T-helper 17 cell (primary cell): ENCODE measurements around the gene CNPY3. TPM values are rescaled to one million over a fixed set of nuclear protein-coding genes. Genes with fewer than 3 reads are reported as not detected.
A peak's percentile ranks its signal among the peaks of the same experiment; 100 is the strongest.
"Not testable (repeated sequence)": the region's sequence is repeated elsewhere in the genome, so short reads cannot be mapped to it uniquely, and the experiment has no call there.

ENCODE experiments used
- ATAC-seq: fragments of 150-1000 bp; cut with Tn5 transposase; 2 replicates; pipeline ENCODE4 v1.10.0; 2021; ENCODE audit warnings: mild to moderate bottlenecking, moderate library complexity
- DNase-seq, 3 donors: peaks; one replicate each; pipeline versions ENCODE4 v3.0.0 to v3.0.0-alpha.2; 2020 to 2021
- H3K9me3 ChIP-seq: one replicate; pipeline ENCODE4 v1.7.0; 2013; ENCODE audit warnings: low read length, mild to moderate bottlenecking; ENCODE audit not compliant: control insufficient read depth, poor library complexity, severe bottlenecking
- H3K27ac Mint-ChIP-seq: one replicate; pipeline ENCODE4 v1.8.0; 2022; ENCODE audit warnings: mild to moderate bottlenecking, moderate library complexity, mixed read lengths
- H3K27me3 Mint-ChIP-seq: one replicate; pipeline ENCODE4 v1.8.0; 2022; ENCODE audit warnings: mixed read lengths
- H3K36me3 Mint-ChIP-seq: one replicate; pipeline ENCODE4 v1.8.0; 2022; ENCODE audit warnings: low read depth, mixed read lengths
- H3K4me1 Mint-ChIP-seq: one replicate; pipeline ENCODE4 v1.8.0; 2022; ENCODE audit warnings: mild to moderate bottlenecking, mixed read lengths
- H3K4me3 Mint-ChIP-seq: one replicate; pipeline ENCODE4 v1.8.0; 2022; ENCODE audit warnings: mild to moderate bottlenecking, moderate library complexity, mixed read lengths
- total RNA-seq, 4 donors: library from RNA in 2 of 4; stranded (reverse) in 2 of 4; gene quantifications; one replicate each; pipeline ENCODE4 v1.2.3 and lab custom pipeline; 2022 to 2026

The CNPY3 gene
- total RNA-seq, 2 donors from 2014 or later = 45.7 to 51.9 TPM

- peak; percentile 97 for ATAC-seq
- Mint-ChIP-seq H3K36me3 (no peaks in the 10 kb centered on the region), H3K4me1 (peaks cover 7% of the 10 kb centered on the region), H3K27ac (no peak overlapping the region), H3K4me3 (no peak overlapping the region), H3K27me3 (no peaks in the 10 kb centered on the region)
- no peaks in the 10 kb centered on the region for H3K9me3 ChIP-seq
- DNase-seq = peak; percentile 30 to 52 (median 37)
Observed at GRCh38 chr6:42901538-42901957, 27.7 kb upstream of the CNPY3 start.

- not testable (repeated sequence) for H3K27ac Mint-ChIP-seq, H3K9me3 ChIP-seq, H3K36me3 Mint-ChIP-seq, H3K4me3 Mint-ChIP-seq, H3K4me1 Mint-ChIP-seq, DNase-seq, ATAC-seq, H3K27me3 Mint-ChIP-seq
Observed at GRCh38 chr6:42902429-42903263, 26.6 kb upstream of the CNPY3 start.

GRCh38 chr6:42904467-42904866 lies 24.8 kb upstream of the CNPY3 start:
- no peaks in the 10 kb centered on the region for H3K27me3 Mint-ChIP-seq
- H3K27ac Mint-ChIP-seq = no peak overlapping the region
- ATAC-seq (no peak), DNase-seq (no peak)
- H3K36me3 Mint-ChIP-seq = no peaks in the 10 kb centered on the region
- H3K4me1 Mint-ChIP-seq = peaks cover 7% of the 10 kb centered on the region
- no peak overlapping the region for H3K4me3 Mint-ChIP-seq
- H3K9me3 ChIP-seq = no peaks in the 10 kb centered on the region

- no peak for DNase-seq
- Mint-ChIP-seq H3K36me3 (no peaks in the 10 kb centered on the region), H3K27ac (no peak overlapping the region), H3K27me3 (peaks cover 6% of the 10 kb centered on the region), H3K4me3 (no peak overlapping the region), H3K4me1 (peaks cover 4% of the 10 kb centered on the region)
- no peaks in the 10 kb centered on the region for H3K9me3 ChIP-seq
- ATAC-seq = no peak
Observed at GRCh38 chr6:42907336-42907735, 21.9 kb upstream of the CNPY3 start.

- H3K4me1 Mint-ChIP-seq = peaks cover 4% of the 10 kb centered on the region
- peaks cover 18% of the 10 kb centered on the region for H3K27me3 Mint-ChIP-seq
- DNase-seq = no peak
- H3K27ac Mint-ChIP-seq = no peak overlapping the region
- no peak for ATAC-seq
- H3K9me3 ChIP-seq = no peaks in the 10 kb centered on the region
- H3K4me3 Mint-ChIP-seq = no peak overlapping the region
- H3K36me3 Mint-ChIP-seq = no peaks in the 10 kb centered on the region
Observed at GRCh38 chr6:42909835-42910234, 19.4 kb upstream of the CNPY3 start.

GRCh38 chr6:42911171-42912021 lies 17.9 kb upstream of the CNPY3 start:
- DNase-seq (no peak), ATAC-seq (no peak)
- peaks cover 25% of the 10 kb centered on the region for H3K27me3 Mint-ChIP-seq
- H3K4me3 Mint-ChIP-seq = no peak overlapping the region
- peaks cover 4% of the 10 kb centered on the region for H3K4me1 Mint-ChIP-seq
- H3K9me3 ChIP-seq = no peaks in the 10 kb centered on the region
- H3K27ac Mint-ChIP-seq = no peak overlapping the region
- no peaks in the 10 kb centered on the region for H3K36me3 Mint-ChIP-seq

GRCh38 chr6:42914546-42914945 lies 14.7 kb upstream of the CNPY3 start:
- no peak overlapping the region for H3K27ac Mint-ChIP-seq
- DNase-seq (no peak), ATAC-seq (no peak)
- no peaks in the 10 kb centered on the region for H3K36me3 Mint-ChIP-seq
- peaks cover 4% of the 10 kb centered on the region for H3K4me1 Mint-ChIP-seq
- no peak overlapping the region for H3K4me3 Mint-ChIP-seq
- no peaks in the 10 kb centered on the region for H3K9me3 ChIP-seq
- H3K27me3 Mint-ChIP-seq = peaks cover 26% of the 10 kb centered on the region

- ATAC-seq (no peak), DNase-seq (no peak)
- H3K36me3 Mint-ChIP-seq = no peaks in the 10 kb centered on the region
- peaks cover 26% of the 10 kb centered on the region for H3K27me3 Mint-ChIP-seq
- peaks cover 4% of the 10 kb centered on the region for H3K4me1 Mint-ChIP-seq
- H3K27ac Mint-ChIP-seq = no peak within 1 kb of the TSS
- no peaks in the 10 kb centered on the region for H3K9me3 ChIP-seq
- no peak within 1 kb of the TSS for H3K4me3 Mint-ChIP-seq
Observed at GRCh38 chr6:42915732-42916131, 13.5 kb upstream of the CNPY3 start, which contains the start of gene PTCRA. Gene PTCRA (plus strand): TSS chr6:42916053. CDS start chr6:42916070, 17 bp downstream.

GRCh38 chr6:42916288-42916687 lies 13.0 kb upstream of the CNPY3 start:
- Mint-ChIP-seq H3K4me1 (peaks cover 1% of the 10 kb centered on the region), H3K27ac (no peak overlapping the region), H3K27me3 (peaks cover 22% of the 10 kb centered on the region), H3K4me3 (no peak overlapping the region), H3K36me3 (no peaks in the 10 kb centered on the region)
- DNase-seq (no peak), ATAC-seq (no peak)
- H3K9me3 ChIP-seq = no peaks in the 10 kb centered on the region

- ATAC-seq (no peak), DNase-seq (no peak)
- no peak overlapping the region for H3K4me3 Mint-ChIP-seq
- H3K36me3 Mint-ChIP-seq = no peaks in the 10 kb centered on the region
- peaks cover 2% of the 10 kb centered on the region for H3K4me1 Mint-ChIP-seq
- H3K9me3 ChIP-seq = no peaks in the 10 kb centered on the region
- no peaks in the 10 kb centered on the region for H3K27me3 Mint-ChIP-seq
- peak overlapping the region; percentile 59 for H3K27ac Mint-ChIP-seq
Observed at GRCh38 chr6:42921801-42922200, 7.5 kb upstream of the CNPY3 start.

GRCh38 chr6:42923666-42924065 lies 5.6 kb upstream of the CNPY3 start:
- H3K4me3 Mint-ChIP-seq = no peak overlapping the region
- H3K9me3 ChIP-seq = no peaks in the 10 kb centered on the region
- ATAC-seq = no peak
- no peaks in the 10 kb centered on the region for H3K36me3 Mint-ChIP-seq
- DNase-seq = no peak
- no peaks in the 10 kb centered on the region for H3K27me3 Mint-ChIP-seq
- H3K4me1 Mint-ChIP-seq = peaks cover 7% of the 10 kb centered on the region
- no peak overlapping the region for H3K27ac Mint-ChIP-seq

GRCh38 chr6:42925248-42925857 lies 3.9 kb upstream of the CNPY3 start:
- H3K4me3 Mint-ChIP-seq = no peak overlapping the region
- no peak for ATAC-seq
- H3K27ac Mint-ChIP-seq = no peak overlapping the region
- peaks cover 3% of the 10 kb centered on the region for H3K36me3 Mint-ChIP-seq
- no peaks in the 10 kb centered on the region for H3K27me3 Mint-ChIP-seq
- peaks cover 20% of the 10 kb centered on the region for H3K4me1 Mint-ChIP-seq
- no peaks in the 10 kb centered on the region for H3K9me3 ChIP-seq
- DNase-seq = no peak

GRCh38 chr6:42929821-42930360 lies 611 bp downstream of the CNPY3 start:
- peak overlapping the region; percentile 99 for H3K27ac Mint-ChIP-seq
- ATAC-seq (peak; percentile 38), DNase-seq (peak; percentile 16 to 41 (median 17))
- peaks cover 51% of the 10 kb centered on the region for H3K4me1 Mint-ChIP-seq
- no peaks in the 10 kb centered on the region for H3K27me3 Mint-ChIP-seq
- H3K4me3 Mint-ChIP-seq = peak overlapping the region; percentile 99
- H3K36me3 Mint-ChIP-seq = peaks cover 3% of the 10 kb centered on the region
- H3K9me3 ChIP-seq = no peaks in the 10 kb centered on the region
